Measurements from ENCODE around the gene MPRIP.

- TF ChIP-seq POLR2A (IDR thresholded peaks at IDR 0.05) (no peak), CTCF (IDR thresholded peaks at IDR 0.05) (no peak)
Measured at GRCh38 chr17:17106756-17107155, 64.5 kb downstream of the MPRIP start.

Measured in body of pancreas (tissue), 4 donors.